ENCODE measurements around the gene MRAS.

DNA sequence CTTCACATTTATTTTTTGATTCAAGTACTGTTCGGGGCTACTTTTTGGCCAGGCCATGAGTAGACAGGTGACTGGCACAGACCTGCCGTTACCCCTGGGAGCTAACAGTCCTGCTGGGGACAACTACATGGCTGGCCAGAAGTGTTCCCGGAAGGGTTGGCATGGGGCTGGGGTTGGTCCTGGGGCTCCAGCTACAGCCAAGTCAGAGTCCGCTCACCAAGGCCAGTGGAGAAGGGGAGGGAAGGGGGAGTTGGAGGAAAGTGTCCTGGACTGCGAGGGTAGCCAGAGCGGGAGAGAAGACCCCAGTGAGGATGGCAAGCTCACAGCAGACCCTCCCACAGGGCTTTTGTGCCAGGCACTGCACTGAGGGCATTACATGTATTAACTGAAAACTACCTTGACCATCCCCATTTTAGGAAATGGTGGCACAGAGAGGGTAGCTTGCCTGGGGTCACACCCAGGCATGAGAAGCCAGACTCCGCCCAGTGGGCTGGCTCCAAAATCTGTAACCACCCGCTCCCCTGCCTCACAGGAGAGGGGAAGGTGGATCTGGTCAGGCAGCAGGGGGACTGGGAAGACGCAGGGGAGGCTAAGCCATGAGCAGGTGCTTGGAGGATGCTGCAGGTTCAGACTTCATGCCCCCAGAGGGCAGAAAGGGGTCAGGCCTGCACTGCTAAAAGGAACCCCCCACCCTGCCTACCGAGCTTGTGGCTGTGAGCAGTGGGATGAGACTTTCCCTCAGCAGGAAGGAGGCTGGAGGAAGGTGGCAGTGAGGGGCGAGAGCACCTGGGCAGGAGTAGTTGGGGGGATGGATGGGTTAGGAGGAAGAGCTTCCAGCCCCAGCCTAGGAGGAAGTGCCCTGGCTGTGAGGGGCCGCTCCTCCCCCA, 47.7 kb downstream of the MRAS start:
- TF ChIP-seq, protein P1, sequence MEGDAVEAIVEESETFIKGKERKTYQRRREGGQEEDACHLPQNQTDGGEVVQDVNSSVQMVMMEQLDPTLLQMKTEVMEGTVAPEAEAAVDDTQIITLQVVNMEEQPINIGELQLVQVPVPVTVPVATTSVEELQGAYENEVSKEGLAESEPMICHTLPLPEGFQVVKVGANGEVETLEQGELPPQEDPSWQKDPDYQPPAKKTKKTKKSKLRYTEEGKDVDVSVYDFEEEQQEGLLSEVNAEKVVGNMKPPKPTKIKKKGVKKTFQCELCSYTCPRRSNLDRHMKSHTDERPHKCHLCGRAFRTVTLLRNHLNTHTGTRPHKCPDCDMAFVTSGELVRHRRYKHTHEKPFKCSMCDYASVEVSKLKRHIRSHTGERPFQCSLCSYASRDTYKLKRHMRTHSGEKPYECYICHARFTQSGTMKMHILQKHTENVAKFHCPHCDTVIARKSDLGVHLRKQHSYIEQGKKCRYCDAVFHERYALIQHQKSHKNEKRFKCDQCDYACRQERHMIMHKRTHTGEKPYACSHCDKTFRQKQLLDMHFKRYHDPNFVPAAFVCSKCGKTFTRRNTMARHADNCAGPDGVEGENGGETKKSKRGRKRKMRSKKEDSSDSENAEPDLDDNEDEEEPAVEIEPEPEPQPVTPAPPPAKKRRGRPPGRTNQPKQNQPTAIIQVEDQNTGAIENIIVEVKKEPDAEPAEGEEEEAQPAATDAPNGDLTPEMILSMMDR (IDR thresholded peaks at IDR 0.05; ENCODE audit: low read depth, low read length), result no peak
- TF ChIP-seq POLR2A (IDR thresholded peaks at IDR 0.05; ENCODE audit: extremely low read depth, insufficient read length) (no peak), MYC (IDR thresholded peaks at IDR 0.05; ENCODE audit: low read depth, low read length) (no peak)
- TF ChIP-seq, protein P2, sequence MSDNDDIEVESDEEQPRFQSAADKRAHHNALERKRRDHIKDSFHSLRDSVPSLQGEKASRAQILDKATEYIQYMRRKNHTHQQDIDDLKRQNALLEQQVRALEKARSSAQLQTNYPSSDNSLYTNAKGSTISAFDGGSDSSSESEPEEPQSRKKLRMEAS (IDR thresholded peaks at IDR 0.05; ENCODE audit: low read depth, low read length), result no peak

Measured in NB4 (cell line).